NCI-H2227 treated with DMSO at 0.1 percent for 48 hours (cell line): ENCODE results near the gene KIF3B.
A peak's percentile ranks its signal among the peaks of the same experiment; 100 is the strongest.
"Not testable (repeated sequence)": the region's sequence is repeated elsewhere in the genome, so short reads cannot be mapped to it uniquely, and the experiment has no call there.

Experiments used
- DNase-seq: peaks from one replicate; lab custom pipeline; 2025; lab: John Stamatoyannopoulos, UW

KIF3B gene

DNA sequence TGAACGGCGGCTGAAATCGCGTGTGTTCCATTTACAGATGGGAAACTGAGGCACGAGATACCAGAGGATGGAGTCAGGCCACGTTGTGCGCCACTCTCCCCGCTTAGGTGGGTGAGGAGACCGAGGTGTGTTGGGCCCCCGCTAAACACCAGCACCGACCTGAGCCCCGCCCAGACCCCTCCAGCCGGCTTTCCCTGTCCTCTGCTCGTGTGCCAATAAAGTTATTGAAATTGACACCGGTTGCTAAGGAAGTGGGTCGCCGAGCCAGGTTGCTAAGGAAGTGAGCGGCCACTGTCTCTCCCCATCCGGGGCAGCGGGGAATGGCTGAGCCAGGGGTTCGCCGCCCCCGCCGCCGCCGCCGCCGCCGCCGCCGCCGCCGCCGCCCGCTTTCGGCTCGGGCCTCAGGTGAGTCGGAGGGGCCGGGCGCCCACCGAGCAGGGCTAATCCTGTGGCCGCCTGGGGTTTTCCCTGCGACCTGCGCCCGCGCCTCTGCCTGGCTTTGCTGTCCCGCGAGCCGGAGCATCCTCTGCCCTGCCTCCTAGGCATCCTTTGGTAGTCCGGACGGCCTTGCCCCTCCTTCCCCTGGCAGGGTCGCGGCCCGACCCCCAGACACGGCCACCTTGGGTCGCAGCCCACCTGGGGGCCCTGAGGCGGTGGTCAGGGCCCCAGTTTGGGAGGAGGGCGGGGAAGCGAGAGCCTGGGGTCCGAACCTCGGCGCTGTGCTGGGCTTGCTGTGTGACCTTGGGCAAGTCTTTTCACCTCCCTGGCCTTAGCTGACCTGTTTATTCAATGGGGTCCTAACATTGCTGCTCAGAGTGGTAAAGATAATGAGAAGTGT is at the start of gene KIF3B:
KIF3B (plus strand) TSS at position 291 of the 838 bp plus-strand sequence. CDS start 32,127 bp downstream, outside the sequence.
- DNase-seq = peak; percentile 95

DNA sequence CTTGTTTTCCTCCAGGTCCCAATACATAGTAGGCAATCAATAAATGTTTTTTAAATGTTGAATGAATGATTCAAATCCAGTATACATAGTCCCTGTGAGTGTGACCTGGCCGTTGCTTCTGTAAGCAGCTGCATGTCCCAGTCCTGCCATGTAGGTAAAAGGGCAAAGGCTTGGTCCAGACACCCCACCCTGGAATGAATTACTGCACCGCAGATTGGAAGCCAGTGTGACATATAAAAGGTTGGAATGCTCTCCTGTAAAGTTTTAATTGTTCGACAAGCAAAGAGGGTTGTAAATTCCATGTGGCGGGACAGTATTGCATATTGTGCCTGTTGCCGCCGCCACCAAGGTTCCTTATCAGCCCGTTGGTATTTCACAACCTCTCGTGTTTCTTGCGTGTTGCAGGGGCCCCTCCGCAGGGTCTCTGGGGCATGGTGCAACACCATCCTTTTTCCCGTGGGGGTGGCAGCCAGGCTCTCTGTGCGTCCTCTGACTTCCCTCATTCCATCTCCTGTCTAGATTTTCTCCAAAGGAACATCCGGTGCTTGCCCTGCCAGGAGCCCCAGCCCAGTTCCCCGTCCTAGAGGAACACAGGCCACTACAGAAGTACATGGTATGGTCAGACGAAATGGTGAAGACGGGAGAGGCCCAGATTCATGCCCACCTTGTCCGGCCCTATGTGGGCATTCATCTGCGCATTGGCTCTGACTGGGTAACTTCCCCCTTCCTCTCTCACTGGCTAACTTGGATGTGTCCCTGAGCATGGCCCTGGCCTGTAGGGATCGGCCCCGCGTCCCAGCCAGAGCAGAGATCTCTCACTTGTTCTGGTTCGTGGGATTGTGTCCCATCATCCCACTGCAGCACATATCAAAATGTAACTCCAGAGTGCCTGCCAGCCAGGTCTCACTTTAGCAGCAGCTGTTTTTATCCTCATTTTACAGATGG is 49.4 kb upstream of the KIF3B start:
- no peak for DNase-seq

- DNase-seq = no peak
These were observed 48.2 kb upstream of the KIF3B start for GRCh38 chr20:32229251-32229747.

DNA sequence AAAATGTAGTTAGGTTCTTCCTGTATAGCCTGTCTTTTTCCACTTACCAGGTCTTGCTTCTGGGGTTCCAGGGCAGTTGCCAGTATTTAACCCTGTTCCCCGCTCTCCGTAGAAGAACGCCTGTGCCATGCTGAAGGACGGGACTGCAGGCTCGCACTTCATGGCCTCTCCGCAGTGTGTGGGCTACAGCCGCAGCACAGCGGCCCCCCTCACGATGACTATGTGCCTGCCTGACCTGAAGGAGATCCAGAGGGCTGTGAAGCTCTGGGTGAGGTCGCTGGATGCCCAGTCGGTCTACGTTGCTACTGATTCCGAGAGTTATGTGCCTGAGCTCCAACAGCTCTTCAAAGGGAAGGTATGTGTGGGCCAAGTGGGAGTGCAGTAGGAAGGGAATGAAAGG is 46.7 kb upstream of the KIF3B start:
- no peak for DNase-seq

- DNase-seq = no peak
These were observed 46.2 kb upstream of the KIF3B start for GRCh38 chr20:32231245-32231644.

DNA sequence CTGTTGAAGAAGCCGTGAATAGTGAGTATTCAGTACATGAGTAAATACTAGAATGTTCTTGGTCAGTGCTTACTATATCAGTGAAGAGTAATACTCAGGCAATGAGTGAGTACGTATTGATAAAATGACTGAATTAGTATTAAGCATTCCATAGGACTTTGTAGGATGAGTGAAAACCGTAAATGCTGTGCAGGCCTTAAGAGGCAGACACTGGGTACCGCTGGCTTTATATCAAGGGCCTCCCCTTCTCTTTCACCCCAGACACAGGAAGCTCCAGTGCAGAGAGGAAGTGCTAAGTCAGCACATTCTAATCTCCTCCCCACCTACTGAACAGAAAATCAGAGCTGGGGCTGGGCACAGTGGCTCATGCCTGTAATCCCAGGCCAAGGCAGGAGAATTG is 45.6 kb upstream of the KIF3B start:
- DNase-seq = no peak

DNA sequence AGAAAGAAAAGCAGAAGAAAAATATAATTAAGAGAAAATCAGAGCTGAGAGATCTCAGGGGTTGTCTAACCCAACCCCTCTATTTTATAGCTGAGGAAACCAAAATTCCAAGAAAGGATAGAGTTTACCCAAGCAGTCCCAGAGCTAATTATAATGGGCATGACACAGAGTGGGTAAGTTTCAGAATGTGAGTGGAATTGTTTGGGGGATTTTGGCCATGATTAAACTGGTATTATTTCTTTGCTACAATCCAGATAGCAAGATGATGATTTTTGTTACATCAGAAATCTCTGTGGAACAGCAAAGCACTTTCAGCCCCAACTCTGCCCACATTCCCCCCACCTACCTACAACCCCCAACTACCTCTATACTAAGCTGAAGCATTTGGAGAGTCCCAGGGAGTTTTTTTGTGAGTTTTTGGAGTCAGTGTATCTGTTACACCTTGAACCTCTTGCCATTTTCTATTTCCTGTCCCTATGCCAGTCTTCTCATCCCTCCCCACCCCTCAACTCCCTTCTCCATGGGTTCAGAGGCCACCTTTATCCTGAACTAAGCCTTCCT is 45.0 kb upstream of the KIF3B start:
- DNase-seq = no peak

DNA sequence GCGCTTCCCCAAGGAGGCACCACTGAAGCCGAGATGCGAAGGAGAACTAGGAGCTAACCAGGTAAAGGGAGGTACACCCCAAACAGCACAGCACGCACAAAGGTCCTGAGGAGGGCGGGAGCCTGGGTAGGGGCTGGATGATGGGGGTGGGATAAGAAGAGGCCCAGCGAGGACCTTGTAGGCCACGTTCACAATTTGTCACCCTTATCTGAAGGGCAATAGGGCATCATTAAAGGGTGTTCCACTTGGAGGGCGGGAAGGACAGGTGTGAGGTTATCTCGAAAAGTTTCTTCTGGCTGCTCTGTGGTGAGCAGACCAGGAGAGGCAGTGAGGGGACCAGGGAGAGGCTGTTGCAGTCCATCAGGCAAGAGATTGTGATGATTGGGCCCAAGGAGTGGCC is 44.2 kb upstream of the KIF3B start:
- no peak for DNase-seq

GRCh38 chr20:32234135-32234808 is 43.2 kb upstream of the KIF3B start:
- DNase-seq = no peak

DNA sequence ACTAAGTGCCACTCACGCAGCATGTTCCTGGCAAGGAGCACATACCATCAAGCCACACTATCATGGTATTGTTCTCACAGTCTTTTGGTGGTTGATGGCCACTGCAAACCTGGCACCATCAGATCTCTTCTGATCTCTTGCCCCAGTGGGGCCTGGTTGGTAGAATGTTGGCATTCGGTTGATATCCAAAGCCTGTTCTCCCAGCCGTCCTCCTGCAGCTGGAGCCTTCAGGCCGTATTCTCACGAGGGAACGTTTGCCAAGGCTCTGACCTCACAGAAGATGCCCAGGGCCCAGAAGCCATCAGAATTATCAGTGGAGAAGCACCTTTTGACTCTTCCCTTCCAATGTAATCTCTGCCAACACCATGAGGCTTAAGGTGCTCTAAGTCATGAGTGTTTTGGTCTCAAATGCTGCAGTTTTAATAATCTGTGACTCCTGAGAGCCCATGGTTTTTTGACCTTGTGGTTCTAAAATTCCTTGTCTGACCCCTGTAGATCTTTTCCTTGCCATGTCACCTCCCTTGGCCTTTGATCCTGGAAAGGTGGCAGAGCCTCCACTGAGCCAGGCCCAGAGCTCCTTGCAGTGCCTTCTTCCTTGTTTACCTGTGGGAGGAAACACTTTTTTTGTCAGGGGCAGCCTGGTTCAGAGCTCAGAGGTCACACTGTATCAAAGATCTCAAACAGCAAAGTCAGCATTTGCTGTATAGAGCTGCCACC is 42.0 kb upstream of the KIF3B start:
- no peak for DNase-seq

DNA sequence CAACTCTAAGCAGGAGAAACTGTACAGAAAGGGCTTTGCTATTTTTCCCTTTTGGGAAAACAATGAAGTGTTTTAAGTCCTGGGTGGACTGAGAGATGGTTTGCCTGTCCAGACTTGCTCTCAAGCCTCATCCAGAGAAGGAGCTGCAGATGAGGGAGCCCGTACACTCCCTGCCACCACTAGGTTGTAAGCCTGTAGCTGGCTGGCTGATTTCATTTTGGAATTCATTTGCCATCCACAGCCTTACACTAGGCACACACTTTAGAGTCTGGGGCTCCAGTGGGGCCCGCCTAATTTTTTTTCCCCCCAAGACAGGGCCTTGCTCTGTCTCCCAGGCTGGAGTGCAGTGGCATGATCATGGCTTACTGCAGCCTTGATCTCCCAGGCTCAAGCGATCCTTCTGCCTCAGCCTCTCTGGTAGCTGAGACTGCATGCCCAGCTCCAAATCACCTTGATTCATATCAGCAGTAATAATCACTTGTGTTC is 41.4 kb upstream of the KIF3B start:
- DNase-seq = no peak

DNA sequence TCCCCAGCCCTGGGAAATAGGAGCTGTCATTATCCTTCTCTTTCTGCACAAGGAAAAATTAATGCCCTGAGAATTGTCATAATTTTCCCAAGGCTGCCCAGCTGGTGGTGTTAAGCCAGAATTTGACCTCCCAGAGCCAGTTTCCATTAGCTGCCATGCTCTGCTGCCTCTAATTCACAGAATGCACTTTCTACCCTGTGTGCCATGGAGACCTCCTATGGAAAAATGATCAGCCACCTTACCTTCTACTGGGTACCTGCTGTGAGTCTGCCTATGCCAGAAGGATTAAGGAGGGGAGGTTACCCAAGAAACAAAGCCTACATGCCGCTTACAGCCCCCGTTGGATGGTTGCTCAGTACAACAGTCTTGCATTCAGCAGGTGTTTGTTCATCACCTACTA is 40.6 kb upstream of the KIF3B start:
- DNase-seq = peak; percentile 58

- no peak for DNase-seq
These were observed 40.0 kb upstream of the KIF3B start for GRCh38 chr20:32237419-32237818.

DNA sequence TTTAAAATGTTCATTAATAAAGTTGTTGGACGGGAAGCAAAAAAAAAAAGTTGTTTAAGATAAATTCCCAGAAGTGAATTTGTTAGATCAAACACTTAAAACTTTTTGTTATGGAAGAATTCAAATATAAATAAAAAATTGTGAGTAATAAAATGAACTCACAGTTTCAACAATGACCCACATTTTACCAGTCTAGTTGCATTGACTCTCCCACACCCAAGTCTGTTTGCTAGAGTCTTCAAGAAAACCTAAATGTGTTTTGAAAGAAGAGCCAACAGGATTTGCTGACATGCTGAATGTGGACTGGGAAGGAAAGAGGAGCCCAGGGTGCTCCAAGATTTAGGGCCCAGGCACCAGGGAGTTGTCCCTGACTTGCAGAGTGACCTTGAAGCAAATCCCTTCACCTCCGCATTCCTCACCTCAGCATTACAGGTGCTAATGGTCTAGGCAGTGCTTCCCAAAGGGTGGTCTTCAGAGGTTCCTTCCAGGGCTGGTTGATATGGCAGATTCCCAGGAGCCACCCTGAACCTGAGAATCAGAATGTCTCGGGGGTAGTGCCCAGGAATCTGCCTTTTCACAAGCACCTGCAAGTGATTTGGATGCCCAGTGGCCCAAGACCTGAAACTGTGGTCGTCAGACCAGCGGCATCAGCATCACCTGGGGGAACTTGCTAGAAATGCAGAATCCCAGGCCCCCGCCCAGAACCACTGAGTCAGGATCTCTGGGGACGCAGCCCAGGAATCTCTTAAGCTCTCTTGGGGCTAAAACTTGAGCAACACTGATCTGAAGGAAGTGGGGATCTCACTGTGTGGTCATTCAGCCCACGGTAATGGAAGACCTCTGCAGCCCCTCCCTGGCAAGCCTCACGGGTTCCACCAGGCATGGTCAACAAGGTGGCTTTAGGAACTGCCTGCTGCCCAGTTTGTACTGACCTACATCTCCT is 38.7 kb upstream of the KIF3B start:
- no peak for DNase-seq

DNA sequence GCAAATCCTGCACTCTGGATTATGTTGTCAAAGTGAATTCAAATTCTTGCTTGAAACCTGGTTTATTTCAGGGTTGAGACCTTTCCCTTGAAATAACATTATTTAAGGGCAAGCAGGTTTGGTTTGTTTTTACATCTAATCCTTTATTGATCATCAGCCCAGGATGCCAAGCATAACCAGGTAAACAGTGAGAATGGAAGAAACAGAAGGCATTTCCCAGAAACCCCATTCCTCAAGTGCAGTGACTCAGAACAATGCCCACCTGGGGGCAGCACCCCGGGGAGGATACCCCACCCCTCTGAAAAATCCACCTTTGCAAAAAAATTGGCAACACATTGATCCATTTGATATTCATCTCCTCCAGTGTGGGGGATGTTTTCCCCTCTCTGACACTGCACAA is 37.2 kb upstream of the KIF3B start:
- no peak for DNase-seq

GRCh38 chr20:32241807-32242206 is 35.6 kb upstream of the KIF3B start:
- no peak for DNase-seq

DNA sequence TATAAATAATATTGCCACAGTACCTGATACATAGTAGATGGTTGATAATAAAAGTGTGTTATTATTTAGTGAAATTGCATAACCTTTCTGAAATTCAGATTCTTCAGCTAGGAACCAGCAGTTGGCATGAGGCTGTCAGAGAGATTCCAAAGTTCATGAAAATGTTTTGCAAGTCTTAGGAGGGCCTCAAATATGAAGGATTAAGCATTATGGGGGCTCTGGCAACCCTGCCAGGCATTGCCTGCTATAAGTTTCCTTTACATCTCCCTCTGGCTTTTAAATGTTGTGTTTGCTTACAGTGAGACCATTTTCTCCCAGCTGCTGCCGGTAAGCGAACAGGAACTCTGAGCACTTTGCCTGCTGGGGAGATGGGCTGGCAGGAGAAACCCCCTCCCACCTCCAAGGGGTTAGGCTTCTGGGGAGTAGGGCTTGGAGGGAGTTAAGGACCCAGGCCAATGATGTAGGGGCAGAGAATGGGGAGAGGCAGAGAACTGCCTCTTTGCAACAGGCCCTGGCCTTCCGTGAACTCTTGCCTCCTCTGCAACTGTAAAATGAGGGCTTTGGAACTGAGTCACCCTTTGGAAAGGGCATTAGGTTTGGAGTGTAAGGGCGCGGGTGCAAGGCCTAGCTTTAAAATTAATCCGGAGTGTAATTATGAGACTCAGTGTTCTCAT is 33.2 kb upstream of the KIF3B start:
- DNase-seq = no peak

- DNase-seq = no peak
These were observed 32.5 kb upstream of the KIF3B start for GRCh38 chr20:32244959-32245358.

GRCh38 chr20:32246208-32246607 is 31.2 kb upstream of the KIF3B start:
- DNase-seq = not testable (repeated sequence)
